Left lobe of liver (tissue), 2 donors: ENCODE data around the gene IL13RA1. TPM values are rescaled to one million over a fixed set of nuclear protein-coding genes. Genes with fewer than 3 reads are reported as not detected.
"Not testable (repeated sequence)": the region's sequence is repeated elsewhere in the genome, so short reads cannot be mapped to it uniquely, and the experiment has no call there.

Experiments
- ATAC-seq: fragments of 200-7000 bp; cut with Tn5 transposase; one replicate; pipeline ENCODE4 v1.9.1; 2020; ENCODE audit warnings: mild to moderate bottlenecking, moderate library complexity
- DNase-seq: peaks from one replicate; pipeline ENCODE4 v3.0.0-alpha.2; 2020; ENCODE audit warnings: low spot score
- total RNA-seq: library from RNA; stranded (reverse); gene quantifications from one replicate; pipeline ENCODE4 v1.2.1, GENCODE V29; 2021
- donor health status: DM: no; HTN: no; CAD: no; lungs with moderate emphysema.
- donor health status: DM: no; HTN: yes; CAD: no.

IL13RA1 gene
- total RNA-seq, 1 donor from 2014 or later, result 72.5 TPM

GRCh38 chrX:118727686-118728339 lies 407 bp downstream of the IL13RA1 start:
- ATAC-seq (peak; percentile 53), DNase-seq (peak; percentile 74)

GRCh38 chrX:118729042-118729652 lies 1.7 kb downstream of the IL13RA1 start:
- ATAC-seq, result no peak
- DNase-seq, result no peak

- ATAC-seq, result no peak
Measured at GRCh38 chrX:118730500-118731247, 3.3 kb downstream of the IL13RA1 start.

GRCh38 chrX:118732551-118732950 lies 5.1 kb downstream of the IL13RA1 start:
- not testable (repeated sequence) for ATAC-seq, DNase-seq

More at GRCh38 chrX:118730500-118731247, 3.3 kb downstream of the IL13RA1 start:
- DNase-seq, result no peak

- DNase-seq (no peak), ATAC-seq (no peak)
Measured at GRCh38 chrX:118734909-118735308, 7.5 kb downstream of the IL13RA1 start.

DNA sequence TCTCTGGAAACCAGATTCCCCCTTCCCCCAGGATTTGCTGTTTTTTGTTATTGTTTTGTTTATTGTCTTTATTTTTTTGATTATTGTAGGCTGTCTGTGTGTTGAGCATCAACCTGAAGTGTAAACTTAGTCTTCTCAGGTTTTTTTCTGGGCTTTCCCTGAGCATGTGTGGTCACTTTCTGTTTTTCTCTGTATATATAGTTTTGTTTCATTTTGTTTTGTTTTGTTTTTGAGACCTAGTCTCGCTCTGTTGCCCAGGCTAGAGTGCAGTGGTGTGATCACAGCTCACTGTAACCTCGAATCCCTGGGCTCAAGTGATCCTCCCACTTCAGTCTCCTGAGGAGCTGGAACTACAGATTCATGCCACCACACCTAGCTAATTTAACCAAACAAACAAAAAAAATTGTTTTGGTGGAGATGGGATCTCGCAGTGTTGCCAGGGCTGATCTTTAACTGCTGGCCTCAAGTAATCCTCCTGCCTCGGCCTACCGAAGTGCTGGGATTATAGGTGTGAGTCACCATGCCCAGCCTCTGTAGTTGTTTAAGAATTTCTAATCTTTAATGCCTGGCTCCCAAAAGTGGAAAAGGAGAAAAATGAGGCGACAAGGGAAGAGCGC lies 9.1 kb downstream of the IL13RA1 start:
- ATAC-seq, result no peak
- no peak for DNase-seq

- no peak for DNase-seq
- no peak for ATAC-seq
Measured at GRCh38 chrX:118739577-118739976, 12.2 kb downstream of the IL13RA1 start.

DNA sequence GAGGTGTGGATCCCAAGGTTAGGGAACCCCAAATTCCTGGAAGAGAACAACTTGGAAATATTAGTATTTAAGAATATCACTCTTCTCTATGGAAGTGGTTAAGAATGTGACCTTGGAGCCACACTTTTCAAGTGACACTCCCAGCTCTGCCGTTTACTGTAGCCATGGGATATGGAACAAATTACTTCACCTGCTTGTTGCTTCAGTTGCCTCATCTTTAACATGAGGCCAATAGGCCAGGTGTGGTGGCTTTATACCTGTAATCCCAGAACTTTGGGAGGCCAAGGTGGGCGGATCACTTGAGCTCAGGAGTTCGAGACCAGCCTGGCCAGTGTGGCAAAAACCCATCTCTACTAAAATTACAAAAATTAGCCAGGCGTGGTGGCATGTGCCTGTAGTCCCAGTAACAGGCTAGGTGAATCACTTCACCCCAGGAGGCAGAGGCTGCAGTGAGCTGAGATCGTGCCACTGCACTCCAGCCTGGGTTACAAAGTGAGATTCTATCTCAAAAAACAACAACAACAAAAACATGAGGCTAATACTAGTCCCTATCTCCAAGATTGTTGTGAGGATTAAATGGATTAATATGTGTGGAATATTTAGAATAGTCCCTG lies 13.0 kb downstream of the IL13RA1 start:
- ATAC-seq (peak; percentile 32), DNase-seq (no peak)

DNA sequence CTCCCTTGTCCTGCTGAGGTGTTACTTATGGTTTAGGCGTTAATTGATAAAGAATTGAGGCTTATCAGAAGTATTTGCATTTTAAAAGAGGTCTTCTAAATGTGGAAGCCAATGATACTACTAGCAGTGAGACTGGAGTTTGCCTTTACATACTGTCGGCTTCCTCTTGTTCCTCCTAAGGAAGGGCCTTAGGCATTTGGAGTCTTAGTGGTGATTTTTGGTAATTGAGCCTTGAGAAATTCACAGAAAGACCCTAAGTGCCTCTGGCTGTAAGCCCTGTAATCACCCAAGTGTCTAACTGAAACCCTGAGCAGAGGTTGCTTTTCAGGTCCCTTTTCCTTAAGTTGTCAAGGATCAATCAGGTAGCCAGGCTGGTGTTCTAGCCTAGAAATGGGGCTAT lies 14.8 kb downstream of the IL13RA1 start:
- no peak for ATAC-seq
- DNase-seq, result no peak

GRCh38 chrX:118745570-118745969 lies 18.2 kb downstream of the IL13RA1 start:
- DNase-seq (no peak), ATAC-seq (no peak)

- DNase-seq, result no peak
- no peak for ATAC-seq
Measured at GRCh38 chrX:118751950-118752783, 24.8 kb downstream of the IL13RA1 start.

GRCh38 chrX:118755633-118756032 lies 28.2 kb downstream of the IL13RA1 start:
- ATAC-seq, result no peak
- DNase-seq, result no peak

DNA sequence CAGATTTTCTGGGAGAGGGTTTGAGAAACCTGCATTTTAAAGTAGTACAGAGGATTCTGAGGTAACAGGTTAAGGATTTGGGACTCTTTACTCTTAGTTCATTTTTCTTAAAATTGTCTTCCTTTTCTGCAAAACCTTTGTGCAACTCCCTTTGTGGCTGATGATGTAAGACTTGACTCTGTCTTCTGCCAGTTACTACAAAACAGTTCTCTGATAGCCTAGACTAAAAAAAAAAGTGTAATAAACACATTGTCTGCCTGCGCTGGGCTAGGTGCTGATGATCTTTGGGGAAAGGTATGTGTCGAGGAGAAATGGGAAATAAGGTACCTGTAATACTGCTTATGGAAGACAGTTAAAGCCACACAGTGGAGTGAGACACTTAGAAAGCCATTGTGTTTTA lies 28.7 kb downstream of the IL13RA1 start:
- ATAC-seq, result no peak
- no peak for DNase-seq

- ATAC-seq (no peak), DNase-seq (no peak)
Measured at GRCh38 chrX:118758511-118758910, 31.1 kb downstream of the IL13RA1 start.

DNA sequence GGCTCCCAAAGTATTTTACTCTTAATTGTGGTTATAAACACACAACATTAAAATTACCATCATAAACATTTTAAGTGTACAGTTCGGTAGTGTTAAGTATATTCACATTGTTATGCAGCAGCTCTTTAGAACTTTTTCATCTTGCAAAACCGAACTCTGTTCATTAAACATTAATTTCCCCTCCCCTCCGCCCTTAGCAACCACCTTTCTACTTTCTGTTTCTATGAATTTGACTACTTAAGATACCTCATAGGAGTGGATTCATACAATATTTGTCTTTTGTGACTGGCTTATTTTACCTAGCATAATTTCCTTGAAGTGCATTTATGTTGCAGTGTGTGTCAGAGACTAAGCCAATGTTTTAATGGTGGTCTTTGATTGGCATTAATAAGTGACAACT lies 32.6 kb downstream of the IL13RA1 start:
- DNase-seq (no peak), ATAC-seq (peak; percentile 64)

DNA sequence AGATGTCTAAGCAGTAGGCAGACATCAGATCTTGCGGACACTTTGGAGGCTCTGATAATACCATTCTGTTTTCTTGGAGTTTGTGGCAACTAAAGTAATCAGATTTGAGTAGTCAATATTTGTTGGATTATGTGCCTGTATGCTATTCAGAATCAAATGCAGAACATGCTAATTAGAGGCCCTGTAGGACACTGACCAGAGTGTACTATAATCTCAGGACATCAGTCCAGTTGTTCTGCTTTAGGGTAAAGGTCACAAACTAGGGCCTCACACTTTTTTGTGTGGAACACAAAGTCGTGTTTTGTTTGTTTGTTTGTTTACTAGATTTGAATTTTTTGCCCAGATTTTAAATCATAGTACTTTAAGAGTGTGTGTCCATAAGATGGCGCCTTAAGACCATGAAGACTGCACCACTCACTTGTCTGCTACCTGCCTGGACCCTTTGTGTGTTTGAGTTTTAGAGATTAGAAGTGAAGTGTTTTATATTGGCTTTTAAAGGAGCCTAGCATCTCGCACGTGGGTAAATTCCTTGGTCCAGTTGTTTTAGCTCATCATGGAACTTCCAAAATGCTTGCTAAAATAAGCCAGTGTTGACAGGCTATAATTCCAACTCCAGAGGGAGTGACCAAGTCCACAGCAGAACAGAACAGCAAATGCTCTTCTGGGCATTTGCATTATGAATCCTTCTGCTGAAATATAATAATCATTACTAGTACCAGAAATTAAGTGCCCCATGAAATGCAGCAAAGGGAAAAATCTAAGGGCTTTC lies 34.7 kb downstream of the IL13RA1 start:
- ATAC-seq (peak; percentile 71), DNase-seq (no peak)

DNA sequence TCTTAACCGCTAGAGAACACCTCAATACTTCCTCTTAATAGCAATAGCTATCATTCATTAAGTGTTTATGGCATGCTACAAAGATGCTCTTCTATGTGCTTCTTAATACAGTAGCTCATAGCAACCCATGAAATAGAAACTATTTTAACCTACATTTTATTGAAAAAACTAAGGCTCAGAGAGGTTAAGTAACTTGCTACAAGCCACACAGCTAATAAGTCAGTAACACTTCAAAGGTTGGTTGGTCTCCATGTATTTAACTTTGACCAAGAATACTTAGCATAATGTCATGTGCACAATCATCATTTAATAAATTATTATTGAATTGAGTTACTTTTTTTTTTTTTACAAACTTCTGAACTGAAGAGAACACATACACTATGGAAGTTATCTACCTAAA lies 36.1 kb downstream of the IL13RA1 start:
- DNase-seq (no peak), ATAC-seq (no peak)

GRCh38 chrX:118764122-118764521 lies 36.7 kb downstream of the IL13RA1 start:
- DNase-seq (no peak), ATAC-seq (no peak)

DNA sequence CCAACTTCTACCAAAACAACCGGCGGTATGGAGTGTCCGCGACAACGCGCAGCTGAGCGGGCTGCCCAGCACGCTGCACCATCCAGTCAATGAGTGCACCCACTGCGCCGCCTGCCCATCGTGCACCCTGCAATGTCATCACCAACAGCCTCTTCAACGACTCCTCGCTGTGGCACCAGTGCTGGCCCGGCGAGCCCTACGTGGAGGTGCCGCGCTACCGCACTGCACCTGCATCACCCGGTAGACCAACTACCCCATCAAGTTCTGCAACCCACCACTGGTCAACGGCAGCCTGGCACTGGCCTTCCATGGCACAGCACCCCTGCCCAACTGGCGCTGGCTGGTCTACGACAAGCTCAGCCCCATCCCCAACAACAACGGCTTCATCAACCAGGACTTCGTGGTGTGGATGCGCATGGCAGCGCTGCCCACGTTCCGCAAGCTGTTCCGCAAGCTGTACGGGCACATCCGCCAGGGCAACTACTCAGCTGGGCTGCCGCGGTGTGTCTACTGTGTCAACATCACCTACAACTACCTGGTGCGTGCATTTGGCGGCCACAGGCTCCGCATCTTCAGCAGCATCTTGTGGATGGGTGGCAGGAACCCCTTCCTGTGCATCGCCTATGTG lies 42.8 kb downstream of the IL13RA1 start:
- ATAC-seq, result no peak
- no peak for DNase-seq
